Choroid plexus epithelial cell (primary cell): ENCODE data around the gene RAB23.

ENCODE experiments used
- DNase-seq: peaks from one replicate; pipeline ENCODE4 v3.0.0-alpha.2; 2010; ENCODE audit warnings: low read depth
- H3K4me3 ChIP-seq: 2 replicates; pipeline ENCODE4 v1.5.1; 2011; ENCODE audit warnings: low read depth, mild to moderate bottlenecking, control low read depth, low read length, moderate library complexity
- CTCF ChIP-seq: conservative IDR thresholded peaks from 2 replicates; pipeline ENCODE4 v1.5.1; 2011; ENCODE audit warnings: low read depth, mild to moderate bottlenecking, control low read depth, inconsistent platforms, low read length, moderate library complexity

The RAB23 gene

GRCh38 chr6:57221936-57222742, at the start of gene RAB23:
Gene RAB23, minus strand, starts transcription at chr6:57222307. Its CDS starts 11,927 bp downstream, at chr6:57210380.
- DNase-seq = peak; percentile 85
- TF ChIP-seq CTCF = no peak
- peak within 1 kb of the TSS; percentile 89 for H3K4me3 ChIP-seq

- TF ChIP-seq CTCF = no peak
- H3K4me3 ChIP-seq = no peak overlapping the region
- DNase-seq = no peak
Observed at GRCh38 chr6:57268294-57268640, 46.2 kb upstream of the RAB23 start.

GRCh38 chr6:57267586-57268293, 45.6 kb upstream of the RAB23 start:
- peak; percentile 99 for DNase-seq

GRCh38 chr6:57265755-57266221, 43.7 kb upstream of the RAB23 start:
- no peak overlapping the region for H3K4me3 ChIP-seq

More at GRCh38 chr6:57267586-57268293, 45.6 kb upstream of the RAB23 start:
- peak; percentile 69 for TF ChIP-seq CTCF
- no peak overlapping the region for H3K4me3 ChIP-seq

GRCh38 chr6:57263739-57264138, 41.6 kb upstream of the RAB23 start:
- H3K4me3 ChIP-seq = no peak overlapping the region
- TF ChIP-seq CTCF = no peak
- no peak for DNase-seq

More at GRCh38 chr6:57265755-57266221, 43.7 kb upstream of the RAB23 start:
- peak; percentile 54 for DNase-seq
- TF ChIP-seq CTCF = no peak

- peak; percentile 94 for DNase-seq
- no peak for TF ChIP-seq CTCF
Observed at GRCh38 chr6:57262901-57263694, 41.0 kb upstream of the RAB23 start.

More at GRCh38 chr6:57262901-57263694, 41.0 kb upstream of the RAB23 start:
- no peak overlapping the region for H3K4me3 ChIP-seq
